HFF-Myc (cell line): ENCODE data around the gene XPNPEP2.

ENCODE experiments used
- DNase-seq: peaks from one replicate; pipeline ENCODE4 v3.0.0-alpha.2; 2011; ENCODE audit warnings: low read depth; ENCODE audit errors: extremely low read depth
- H3K4me3 ChIP-seq: replicated peaks from 2 replicates; pipeline ENCODE4 v1.5.1; 2011; ENCODE audit warnings: low read depth, mild to moderate bottlenecking, control low read depth, low read length
- TF ChIP-seq, protein P1 (sequence below): IDR thresholded peaks from 2 replicates; pipeline ENCODE4 v1.5.1; 2012; ENCODE audit warnings: mild to moderate bottlenecking, low read depth, low read length, control low read depth; ENCODE audit errors: missing control alignments

XPNPEP2 gene

DNA sequence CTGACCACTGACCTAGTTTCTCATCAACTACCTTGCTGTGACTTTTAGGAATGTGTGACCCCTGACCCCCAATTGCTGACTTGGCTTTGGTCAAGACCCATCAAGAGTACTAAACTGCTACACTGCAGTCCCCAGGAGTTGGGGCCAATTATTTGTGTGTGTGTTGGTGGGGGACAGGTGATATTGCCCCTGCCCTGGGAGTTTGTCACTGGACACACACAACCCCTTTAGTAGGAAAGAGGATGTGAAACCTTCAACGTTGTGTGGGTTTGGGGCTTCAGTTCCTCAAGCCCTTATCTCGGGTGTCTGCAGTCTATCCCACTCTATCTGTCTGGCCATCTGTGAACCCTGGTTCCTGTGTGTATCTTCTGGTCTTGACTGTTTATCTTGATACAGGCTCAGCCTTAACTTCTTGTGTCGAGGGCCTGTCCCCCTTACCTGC, 47.5 kb downstream of the XPNPEP2 start:
- TF ChIP-seq, protein P1, sequence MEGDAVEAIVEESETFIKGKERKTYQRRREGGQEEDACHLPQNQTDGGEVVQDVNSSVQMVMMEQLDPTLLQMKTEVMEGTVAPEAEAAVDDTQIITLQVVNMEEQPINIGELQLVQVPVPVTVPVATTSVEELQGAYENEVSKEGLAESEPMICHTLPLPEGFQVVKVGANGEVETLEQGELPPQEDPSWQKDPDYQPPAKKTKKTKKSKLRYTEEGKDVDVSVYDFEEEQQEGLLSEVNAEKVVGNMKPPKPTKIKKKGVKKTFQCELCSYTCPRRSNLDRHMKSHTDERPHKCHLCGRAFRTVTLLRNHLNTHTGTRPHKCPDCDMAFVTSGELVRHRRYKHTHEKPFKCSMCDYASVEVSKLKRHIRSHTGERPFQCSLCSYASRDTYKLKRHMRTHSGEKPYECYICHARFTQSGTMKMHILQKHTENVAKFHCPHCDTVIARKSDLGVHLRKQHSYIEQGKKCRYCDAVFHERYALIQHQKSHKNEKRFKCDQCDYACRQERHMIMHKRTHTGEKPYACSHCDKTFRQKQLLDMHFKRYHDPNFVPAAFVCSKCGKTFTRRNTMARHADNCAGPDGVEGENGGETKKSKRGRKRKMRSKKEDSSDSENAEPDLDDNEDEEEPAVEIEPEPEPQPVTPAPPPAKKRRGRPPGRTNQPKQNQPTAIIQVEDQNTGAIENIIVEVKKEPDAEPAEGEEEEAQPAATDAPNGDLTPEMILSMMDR, result no peak
- no peak overlapping the region for H3K4me3 ChIP-seq
- no peak for DNase-seq

DNA sequence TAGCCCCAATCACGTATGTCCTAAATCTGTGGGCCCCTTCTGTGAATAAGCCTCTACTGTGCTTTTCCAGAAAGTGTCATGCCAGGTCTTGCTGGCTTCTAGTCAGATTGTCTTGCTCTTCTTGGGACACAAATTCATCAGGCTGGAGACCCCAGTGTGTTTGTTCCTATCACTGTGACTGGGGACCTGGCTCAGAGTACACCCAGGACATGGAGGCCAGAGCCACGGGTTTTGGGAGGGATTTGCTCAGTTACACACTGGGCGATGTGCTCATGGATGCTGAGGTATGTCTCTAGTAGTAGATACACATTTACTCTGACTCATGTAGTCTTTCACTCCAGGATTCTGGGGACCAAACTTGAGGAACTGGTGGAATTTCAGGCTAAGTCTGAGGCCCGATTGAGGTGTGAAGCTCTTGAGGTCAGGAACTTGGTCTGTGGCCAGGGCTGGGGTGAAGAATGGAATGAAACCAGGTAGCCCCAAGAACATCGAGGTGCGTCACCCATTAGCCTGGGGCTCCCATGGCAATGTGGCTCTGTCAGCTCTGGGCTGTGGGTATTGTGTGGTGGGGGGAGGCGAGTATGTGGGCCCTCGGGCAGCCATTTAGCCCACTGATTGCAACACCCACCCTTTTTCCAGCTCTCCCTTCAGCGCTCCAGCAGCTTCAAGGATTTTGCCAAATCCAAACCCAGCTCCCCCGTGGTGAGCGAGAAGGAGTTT, 48.7 kb downstream of the XPNPEP2 start:
- H3K4me3 ChIP-seq, result no peak overlapping the region
- TF ChIP-seq, protein P1, result no peak

DNA sequence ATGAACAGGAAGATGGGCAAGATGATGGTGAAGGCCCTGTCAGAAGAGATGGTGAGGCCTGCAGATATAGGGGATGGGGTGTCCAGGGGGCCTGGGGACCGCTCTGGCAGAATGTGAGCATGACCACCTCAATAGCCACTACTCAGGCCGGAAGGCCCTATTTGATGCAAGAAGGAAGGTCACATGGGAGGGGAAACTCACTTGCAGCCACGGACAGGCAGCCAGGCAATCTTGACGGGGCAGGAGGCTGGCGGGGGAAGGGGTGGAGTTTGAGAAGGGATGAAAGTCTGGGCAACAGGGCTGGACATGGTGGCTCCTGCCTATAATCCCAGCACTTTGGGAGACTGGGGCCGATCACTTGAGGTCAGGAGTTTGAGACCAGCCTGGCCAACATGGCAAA, 49.7 kb downstream of the XPNPEP2 start:
- TF ChIP-seq, protein P1, result no peak
- no peak for DNase-seq
- no peak overlapping the region for H3K4me3 ChIP-seq

More for the DNA sequence above, 48.7 kb downstream of the XPNPEP2 start:
- no peak for DNase-seq

DNA sequence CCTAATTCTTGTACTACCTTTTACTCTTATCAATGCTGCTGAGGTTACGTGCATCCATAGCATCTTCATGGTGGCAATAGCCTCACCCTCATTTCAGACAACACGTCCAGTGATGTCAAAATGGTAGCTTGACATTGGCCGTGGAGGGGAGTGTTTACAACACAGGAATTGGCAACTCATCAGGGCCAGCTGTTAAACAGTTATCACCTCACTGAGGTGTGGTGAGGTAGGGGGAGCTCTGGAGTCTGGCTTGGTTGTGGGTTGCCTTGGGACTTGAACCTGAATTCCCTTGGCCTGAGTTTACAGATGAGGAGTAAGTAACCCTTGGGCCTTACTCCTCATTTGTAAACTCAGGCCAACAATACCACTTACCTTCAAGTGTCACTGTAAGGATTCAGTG, 51.4 kb downstream of the XPNPEP2 start:
- TF ChIP-seq, protein P1, result no peak
- no peak overlapping the region for H3K4me3 ChIP-seq
- DNase-seq, result no peak

DNA sequence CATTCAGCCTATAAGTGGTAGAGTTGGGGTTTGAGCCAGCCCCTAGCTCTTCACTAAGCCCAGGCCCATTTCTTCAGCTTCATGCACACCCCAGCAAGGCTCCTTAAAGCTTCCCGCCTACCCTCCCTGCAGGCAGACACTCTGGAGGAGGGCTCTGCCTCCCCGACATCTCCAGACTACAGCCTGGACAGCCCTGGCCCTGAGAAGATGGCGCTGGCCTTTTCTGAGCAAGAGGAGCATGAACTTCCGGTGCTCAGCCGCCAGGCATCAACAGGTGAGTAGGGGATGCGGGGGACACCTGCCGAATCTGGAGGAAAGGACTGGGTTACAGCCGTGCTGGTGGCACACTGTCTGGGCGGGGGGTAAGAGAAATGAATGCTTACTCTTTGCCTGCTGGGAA, 52.0 kb downstream of the XPNPEP2 start:
- TF ChIP-seq, protein P1, result no peak
- no peak overlapping the region for H3K4me3 ChIP-seq

DNA sequence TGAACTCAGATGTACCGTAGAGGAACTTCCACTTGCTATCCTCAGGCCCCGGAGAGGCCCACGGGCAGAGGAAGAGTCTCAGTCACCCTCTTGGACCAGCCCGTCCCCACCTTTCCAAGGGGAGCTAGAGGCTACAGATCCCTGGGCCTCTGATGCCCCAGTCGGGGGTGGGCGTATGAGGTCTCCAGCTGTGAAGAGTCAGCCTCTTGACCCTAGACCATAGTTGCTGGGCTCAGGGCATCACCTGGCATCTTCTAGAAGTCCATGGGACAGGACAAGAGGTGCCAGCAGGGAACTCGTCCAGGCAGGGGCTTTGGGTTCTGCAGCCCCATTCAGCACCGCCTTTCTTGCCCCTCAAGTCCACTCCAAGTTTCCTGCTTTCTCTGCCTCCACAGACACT, 52.6 kb downstream of the XPNPEP2 start:
- DNase-seq, result no peak
- no peak overlapping the region for H3K4me3 ChIP-seq
- TF ChIP-seq, protein P1, result no peak

More for the DNA sequence above, 52.0 kb downstream of the XPNPEP2 start:
- DNase-seq, result no peak
